Caco-2 (cell line): Measurements from ENCODE around the gene XPNPEP1. TPM values are rescaled to one million over a fixed set of nuclear protein-coding genes. Genes with fewer than 3 reads are reported as not detected.

ENCODE experiments used
- BruUV-seq: library from RNA; stranded (reverse); fragments of 400-500 nt; replicated peaks from 2 replicates; lab custom pipeline; 2021; lab: Mats Ljungman, UMichigan
- CTCF ChIA-PET: fragments of 300-600 bp; sonication (Branson Sonifier 250); formaldehyde crosslinking; loops from one replicate; lab custom pipeline; 2022; ENCODE audit warnings: antibody characterized with exemption; lab: Charles Lee
- POLR2A ChIA-PET: fragments of 300-600 bp; sonication (Branson Sonifier 250); formaldehyde crosslinking; loops from one replicate; lab custom pipeline; 2022; ENCODE audit warnings: antibody characterized with exemption; lab: Charles Lee
- DNase-seq, 2 experiments: peaks; one replicate each; pipeline versions ENCODE4 v3.0.0 to v3.0.0-alpha.2; 2020 to 2022
- H3K27me3 ChIP-seq: replicated peaks from 2 replicates; pipeline ENCODE4 v1.6.0; 2011; ENCODE audit warnings: low read length; ENCODE audit not compliant: control insufficient read depth, insufficient read depth
- H3K36me3 ChIP-seq: 2 replicates; pipeline ENCODE4 v1.5.1; 2011; ENCODE audit warnings: low read length; ENCODE audit not compliant: control insufficient read depth, insufficient read depth
- H3K4me1 ChIP-seq: fragments of 250-450 bp; sonication (Bioruptor Pico); 2 replicates; pipeline ENCODE4 v1.5.1; 2020; ENCODE audit warnings: mild to moderate bottlenecking
- H3K4me3 ChIP-seq: 2 replicates; pipeline ENCODE4 v1.5.1; 2011; ENCODE audit warnings: low read depth, mild to moderate bottlenecking, control low read depth, low read length
- H3K9me3 ChIP-seq: fragments of 250-450 bp; sonication (Bioruptor Pico); 2 replicates; pipeline ENCODE4 v1.5.1; 2020; ENCODE audit warnings: mild to moderate bottlenecking, moderate library complexity
- H3K27ac Mint-ChIP-seq: one replicate; pipeline ENCODE4 v1.8.0; 2022; ENCODE audit warnings: mixed read lengths; ENCODE audit not compliant: unreplicated experiment
- H3K27me3 Mint-ChIP-seq: one replicate; pipeline ENCODE4 v1.8.0; 2022; ENCODE audit warnings: mixed read lengths; ENCODE audit not compliant: insufficient read depth, unreplicated experiment
- H3K36me3 Mint-ChIP-seq: one replicate; pipeline ENCODE4 v1.8.0; 2022; ENCODE audit warnings: mild to moderate bottlenecking, mixed read lengths; ENCODE audit not compliant: insufficient read depth, unreplicated experiment
- H3K4me1 Mint-ChIP-seq: one replicate; pipeline ENCODE4 v1.8.0; 2022; ENCODE audit warnings: low read depth, mixed read lengths; ENCODE audit not compliant: unreplicated experiment
- H3K4me3 Mint-ChIP-seq: one replicate; pipeline ENCODE4 v1.8.0; 2022; ENCODE audit warnings: mild to moderate bottlenecking, moderate library complexity, mixed read lengths; ENCODE audit not compliant: unreplicated experiment
- H3K9me3 Mint-ChIP-seq: one replicate; pipeline ENCODE4 v1.8.0; 2022; ENCODE audit warnings: mixed read lengths; ENCODE audit not compliant: unreplicated experiment
- CTCF ChIP-seq, 2 experiments: fragments of 200-600 bp in 1 of 2; IDR thresholded peaks; 1 replicate in 1 of 2; 2 replicates in 1 of 2; pipeline versions ENCODE4 v1.5.1 to v1.8.0; 2011 to 2022; ENCODE audit warnings: antibody characterized with exemption in 1 of 2, control low read depth in 1 of 2, inconsistent platforms in 1 of 2, low read depth in 1 of 2, low read length in 1 of 2, mild to moderate bottlenecking in 1 of 2, moderate library complexity in 1 of 2; ENCODE audit not compliant: insufficient read depth in 1 of 2, severe bottlenecking in 1 of 2, unreplicated experiment in 1 of 2
- intact Hi-C: fragments of 100-400 bp; cut with micrococcal nuclease; formaldehyde crosslinking; loops from one replicate; pipeline ENCODE4 v1.10.0; 2022; ENCODE audit not compliant: unreplicated experiment
- total RNA-seq: library from RNA; stranded (reverse); gene quantifications from 2 replicates; pipeline ENCODE4 v1.2.3, GENCODE V29; 2022

XPNPEP1 gene
- total RNA-seq, 1 experiment from 2014 or later = 92.4 TPM

DNA sequence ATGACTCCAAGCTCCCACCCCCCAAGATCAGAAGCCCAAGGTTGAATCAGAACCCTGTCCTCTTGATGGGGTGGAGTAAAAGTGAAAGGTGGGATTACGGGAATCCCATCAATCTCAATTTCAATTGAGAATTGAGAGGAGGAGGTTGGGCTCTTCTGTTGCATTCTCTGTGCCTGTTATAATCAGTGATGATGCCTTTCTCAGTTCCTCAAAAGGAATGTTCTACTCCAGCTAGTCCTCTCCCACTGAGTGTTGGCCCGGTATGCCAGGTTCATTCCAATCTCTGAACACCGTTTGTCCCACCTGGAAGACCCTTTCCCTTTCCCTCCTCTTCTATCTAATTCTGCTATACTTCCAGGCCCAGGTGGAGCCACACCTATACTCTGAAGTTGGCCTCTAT, 17.2 kb upstream of the XPNPEP1 start:
- Mint-ChIP-seq H3K36me3 (peaks cover 5% of the 10 kb centered on the region), H3K4me1 (peaks cover 16% of the 10 kb centered on the region), H3K27me3 (no peaks in the 10 kb centered on the region), H3K9me3 (no peaks in the 10 kb centered on the region), H3K27ac (no peak overlapping the region), H3K4me3 (no peak overlapping the region)
- no peak for DNase-seq
- Histone ChIP-seq H3K4me3 (no peak overlapping the region), H3K36me3 (no peaks in the 10 kb centered on the region), H3K9me3 (no peaks in the 10 kb centered on the region), H3K27me3 (no peaks in the 10 kb centered on the region), H3K4me1 (peaks cover 7% of the 10 kb centered on the region; the same call in 1 of the 2 replicates)
- no TSS peak for BruUV-seq
- ChIA-PET POLR2A (no interaction called here), CTCF (interaction anchor here (1.8 kb wide), 1 partner anchor 56 kb away, joined by 5 read pairs; no protein-coding TSS in a partner anchor)
- intact Hi-C loops = no loop called here
- no peak for TF ChIP-seq CTCF (IDR thresholded peaks at IDR 0.05; ENCODE audit: insufficient read depth in 1 of 2, low read depth in 1 of 2, low read length in 1 of 2, severe bottlenecking in 1 of 2, unreplicated experiment in 1 of 2)

DNA sequence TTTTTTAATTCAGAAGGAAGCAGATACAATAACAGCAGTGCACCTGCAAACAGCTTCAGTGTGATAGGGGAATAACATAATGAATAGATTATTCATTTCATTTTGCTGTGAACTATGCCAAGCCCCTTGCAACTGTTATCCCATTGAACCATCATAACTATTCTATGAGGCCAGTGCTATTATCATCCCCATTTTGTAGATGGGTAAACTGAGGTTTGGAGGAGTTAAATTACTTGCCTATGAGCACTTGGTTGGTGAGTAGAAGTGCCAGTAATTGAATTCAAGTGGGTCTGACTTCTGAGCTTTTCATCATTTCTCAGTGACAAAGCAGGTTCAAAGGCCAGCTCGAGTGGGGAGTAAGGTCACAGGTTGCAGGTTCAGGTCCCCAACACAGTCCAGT, 16.8 kb upstream of the XPNPEP1 start:
- Histone ChIP-seq H3K4me3 (no peak overlapping the region), H3K9me3 (no peaks in the 10 kb centered on the region), H3K27me3 (no peaks in the 10 kb centered on the region), H3K4me1 (peaks cover 7% of the 10 kb centered on the region; the same call in 1 of the 2 replicates), H3K36me3 (no peaks in the 10 kb centered on the region)
- Mint-ChIP-seq H3K36me3 (peaks cover 5% of the 10 kb centered on the region), H3K4me1 (peaks cover 16% of the 10 kb centered on the region), H3K9me3 (no peaks in the 10 kb centered on the region), H3K4me3 (no peak overlapping the region), H3K27ac (no peak overlapping the region), H3K27me3 (no peaks in the 10 kb centered on the region)
- POLR2A ChIA-PET = no interaction called here
- CTCF ChIA-PET = interaction anchor here (1.8 kb wide), 1 partner anchor 56 kb away, joined by 5 read pairs; no protein-coding TSS in a partner anchor
- no TSS peak for BruUV-seq
- TF ChIP-seq CTCF (IDR thresholded peaks at IDR 0.05; ENCODE audit: insufficient read depth in 1 of 2, low read depth in 1 of 2, low read length in 1 of 2, severe bottlenecking in 1 of 2, unreplicated experiment in 1 of 2) = no peak
- intact Hi-C loops = no loop called here
- no peak for DNase-seq

GRCh38 chr10:109939315-109939961, 16.1 kb upstream of the XPNPEP1 start:
- no peak overlapping the region for H3K4me3 Mint-ChIP-seq
- peaks cover 5% of the 10 kb centered on the region for H3K36me3 Mint-ChIP-seq
- Histone ChIP-seq H3K9me3 (no peaks in the 10 kb centered on the region), H3K4me3 (no peak overlapping the region), H3K27me3 (no peaks in the 10 kb centered on the region), H3K4me1 (peaks cover 4% of the 10 kb centered on the region; the same call in 1 of the 2 replicates), H3K36me3 (no peaks in the 10 kb centered on the region)
- TF ChIP-seq CTCF (IDR thresholded peaks at IDR 0.05; ENCODE audit: insufficient read depth in 1 of 2, low read depth in 1 of 2, low read length in 1 of 2, severe bottlenecking in 1 of 2, unreplicated experiment in 1 of 2) = no peak
- peaks cover 13% of the 10 kb centered on the region for H3K4me1 Mint-ChIP-seq
- H3K27ac Mint-ChIP-seq = no peak overlapping the region
- H3K27me3 Mint-ChIP-seq = no peaks in the 10 kb centered on the region
- BruUV-seq = no TSS peak
- no peaks in the 10 kb centered on the region for H3K9me3 Mint-ChIP-seq
- no peak for DNase-seq
- CTCF ChIA-PET = interaction anchor here (0.8 to 1.8 kb wide), 2 partner anchors 55 to 68 kb away, joined by 3 to 5 read pairs; partner anchors contain the start of gene ADD3
- POLR2A ChIA-PET = no interaction called here
- intact Hi-C loops = no loop called here
